ENCODE measurements around the gene SLC6A11.

- TF ChIP-seq, protein P1, sequence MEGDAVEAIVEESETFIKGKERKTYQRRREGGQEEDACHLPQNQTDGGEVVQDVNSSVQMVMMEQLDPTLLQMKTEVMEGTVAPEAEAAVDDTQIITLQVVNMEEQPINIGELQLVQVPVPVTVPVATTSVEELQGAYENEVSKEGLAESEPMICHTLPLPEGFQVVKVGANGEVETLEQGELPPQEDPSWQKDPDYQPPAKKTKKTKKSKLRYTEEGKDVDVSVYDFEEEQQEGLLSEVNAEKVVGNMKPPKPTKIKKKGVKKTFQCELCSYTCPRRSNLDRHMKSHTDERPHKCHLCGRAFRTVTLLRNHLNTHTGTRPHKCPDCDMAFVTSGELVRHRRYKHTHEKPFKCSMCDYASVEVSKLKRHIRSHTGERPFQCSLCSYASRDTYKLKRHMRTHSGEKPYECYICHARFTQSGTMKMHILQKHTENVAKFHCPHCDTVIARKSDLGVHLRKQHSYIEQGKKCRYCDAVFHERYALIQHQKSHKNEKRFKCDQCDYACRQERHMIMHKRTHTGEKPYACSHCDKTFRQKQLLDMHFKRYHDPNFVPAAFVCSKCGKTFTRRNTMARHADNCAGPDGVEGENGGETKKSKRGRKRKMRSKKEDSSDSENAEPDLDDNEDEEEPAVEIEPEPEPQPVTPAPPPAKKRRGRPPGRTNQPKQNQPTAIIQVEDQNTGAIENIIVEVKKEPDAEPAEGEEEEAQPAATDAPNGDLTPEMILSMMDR (IDR thresholded peaks at IDR 0.05 in 4 of 5, conservative IDR thresholded peaks at IDR 0.05 in 1 of 5) = no peak
- no peak for TF ChIP-seq POLR2A (IDR thresholded peaks at IDR 0.05)
Measured at GRCh38 chr3:10833855-10834414, 17.9 kb downstream of the SLC6A11 start.

Data from gastrocnemius medialis (tissue), 4 donors.